D721Med (cell line): ENCODE results near the gene GNAT1.

ENCODE experiments used
- DNase-seq: peaks from one replicate; pipeline ENCODE4 v3.0.0; 2011; ENCODE audit warnings: low spot score; ENCODE audit not compliant: insufficient read length
- FAIRE-seq: peaks from 2 replicates; lab custom pipeline; 2011; peaks lifted over from hg19 to GRCh38; lab: Jason Lieb, UNC
- TF ChIP-seq, protein P1 (sequence below): IDR thresholded peaks from 2 replicates; pipeline ENCODE4 v1.5.1; 2012; ENCODE audit warnings: mild to moderate bottlenecking, control low read depth; ENCODE audit not compliant: insufficient read depth; ENCODE audit errors: missing control alignments

GNAT1 gene

DNA sequence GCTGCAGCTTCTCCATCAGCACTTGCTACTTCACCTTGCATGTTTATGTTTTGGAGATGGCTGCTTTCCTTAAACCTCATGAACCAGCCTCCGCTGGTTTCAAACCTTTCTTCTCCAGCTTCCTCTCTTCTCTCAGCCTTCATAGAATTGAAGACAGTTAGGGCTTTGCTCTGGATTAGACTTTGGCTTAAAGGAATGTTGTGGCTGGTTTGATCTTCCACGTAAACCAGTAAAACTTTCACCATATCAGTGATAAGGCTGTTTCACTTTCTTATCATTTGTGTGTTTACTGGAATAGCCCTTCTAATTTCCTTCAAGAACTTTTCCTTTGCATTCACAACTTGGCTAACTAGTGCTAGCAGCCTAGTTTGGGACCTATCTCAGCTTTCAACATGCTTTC, 11.7 kb upstream of the GNAT1 start:
- TF ChIP-seq, protein P1, sequence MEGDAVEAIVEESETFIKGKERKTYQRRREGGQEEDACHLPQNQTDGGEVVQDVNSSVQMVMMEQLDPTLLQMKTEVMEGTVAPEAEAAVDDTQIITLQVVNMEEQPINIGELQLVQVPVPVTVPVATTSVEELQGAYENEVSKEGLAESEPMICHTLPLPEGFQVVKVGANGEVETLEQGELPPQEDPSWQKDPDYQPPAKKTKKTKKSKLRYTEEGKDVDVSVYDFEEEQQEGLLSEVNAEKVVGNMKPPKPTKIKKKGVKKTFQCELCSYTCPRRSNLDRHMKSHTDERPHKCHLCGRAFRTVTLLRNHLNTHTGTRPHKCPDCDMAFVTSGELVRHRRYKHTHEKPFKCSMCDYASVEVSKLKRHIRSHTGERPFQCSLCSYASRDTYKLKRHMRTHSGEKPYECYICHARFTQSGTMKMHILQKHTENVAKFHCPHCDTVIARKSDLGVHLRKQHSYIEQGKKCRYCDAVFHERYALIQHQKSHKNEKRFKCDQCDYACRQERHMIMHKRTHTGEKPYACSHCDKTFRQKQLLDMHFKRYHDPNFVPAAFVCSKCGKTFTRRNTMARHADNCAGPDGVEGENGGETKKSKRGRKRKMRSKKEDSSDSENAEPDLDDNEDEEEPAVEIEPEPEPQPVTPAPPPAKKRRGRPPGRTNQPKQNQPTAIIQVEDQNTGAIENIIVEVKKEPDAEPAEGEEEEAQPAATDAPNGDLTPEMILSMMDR: no peak
- DNase-seq (no peak), FAIRE-seq (peak; percentile 75)

DNA sequence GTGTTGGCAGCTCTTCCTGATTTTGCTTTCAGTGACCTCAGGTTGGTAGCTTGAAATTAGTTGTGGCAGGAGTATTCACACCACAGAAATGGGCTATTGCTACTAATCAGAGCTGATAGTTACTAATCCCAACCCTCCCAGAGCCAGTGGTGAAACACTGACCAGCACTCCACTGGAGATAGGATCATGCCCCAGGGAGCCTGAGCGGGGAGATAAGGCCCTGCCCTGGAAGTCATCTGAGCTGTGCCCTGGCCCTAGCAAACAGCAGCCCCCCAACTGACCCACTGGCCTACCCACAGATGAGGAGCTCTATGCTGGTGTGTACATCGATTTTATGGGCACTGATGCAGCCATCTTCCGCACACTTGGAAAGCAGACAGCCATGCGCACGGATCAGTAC, 9.4 kb upstream of the GNAT1 start:
- TF ChIP-seq, protein P1: no peak
- DNase-seq (no peak), FAIRE-seq (no peak)

DNA sequence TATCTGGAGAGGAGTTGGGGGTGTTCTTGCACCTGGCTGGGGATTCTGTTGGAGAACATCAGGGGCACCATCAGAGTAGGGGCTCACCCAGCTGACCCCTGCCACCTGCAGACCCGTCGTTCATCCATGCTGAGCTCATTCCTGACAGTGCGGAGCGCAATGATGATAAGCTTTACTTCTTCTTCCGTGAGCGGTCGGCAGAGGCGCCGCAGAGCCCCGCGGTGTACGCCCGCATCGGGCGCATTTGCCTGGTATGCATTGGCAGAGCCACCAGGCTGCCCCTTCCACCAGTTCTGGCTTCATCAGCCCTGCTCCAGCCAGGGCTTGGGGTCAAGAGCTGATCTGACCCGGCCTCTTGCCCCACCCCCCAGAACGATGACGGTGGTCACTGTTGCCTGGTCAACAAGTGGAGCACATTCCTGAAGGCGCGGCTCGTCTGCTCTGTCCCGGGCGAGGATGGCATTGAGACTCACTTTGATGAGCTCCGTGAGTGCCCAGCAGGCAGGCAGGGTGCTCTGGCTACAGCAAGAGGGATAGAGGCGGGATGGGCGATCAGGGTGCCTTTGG, 8.8 kb upstream of the GNAT1 start:
- no peak for DNase-seq
- no peak for FAIRE-seq
- TF ChIP-seq, protein P1: no peak

DNA sequence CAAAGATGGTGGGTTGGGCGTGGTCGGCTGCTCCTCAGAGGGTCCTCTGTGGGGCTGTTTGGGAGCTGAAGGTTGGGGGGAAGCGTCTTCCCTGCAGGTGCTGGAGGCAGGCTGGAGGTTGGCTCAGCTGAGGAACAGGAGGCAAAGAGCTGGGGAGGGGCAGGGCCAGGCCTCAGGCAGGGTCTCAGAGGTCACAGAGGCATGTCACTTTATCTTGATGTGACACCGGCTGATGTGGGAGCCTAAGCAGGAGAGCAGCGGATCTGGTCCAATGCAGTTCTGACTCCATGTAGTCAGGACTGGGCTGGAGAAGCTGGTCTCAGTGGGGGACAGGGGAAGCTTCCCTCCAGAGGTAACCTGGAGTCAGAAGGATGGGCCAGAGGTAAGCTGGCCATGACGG, 7.7 kb upstream of the GNAT1 start:
- DNase-seq (no peak), FAIRE-seq (no peak)
- TF ChIP-seq, protein P1: no peak

DNA sequence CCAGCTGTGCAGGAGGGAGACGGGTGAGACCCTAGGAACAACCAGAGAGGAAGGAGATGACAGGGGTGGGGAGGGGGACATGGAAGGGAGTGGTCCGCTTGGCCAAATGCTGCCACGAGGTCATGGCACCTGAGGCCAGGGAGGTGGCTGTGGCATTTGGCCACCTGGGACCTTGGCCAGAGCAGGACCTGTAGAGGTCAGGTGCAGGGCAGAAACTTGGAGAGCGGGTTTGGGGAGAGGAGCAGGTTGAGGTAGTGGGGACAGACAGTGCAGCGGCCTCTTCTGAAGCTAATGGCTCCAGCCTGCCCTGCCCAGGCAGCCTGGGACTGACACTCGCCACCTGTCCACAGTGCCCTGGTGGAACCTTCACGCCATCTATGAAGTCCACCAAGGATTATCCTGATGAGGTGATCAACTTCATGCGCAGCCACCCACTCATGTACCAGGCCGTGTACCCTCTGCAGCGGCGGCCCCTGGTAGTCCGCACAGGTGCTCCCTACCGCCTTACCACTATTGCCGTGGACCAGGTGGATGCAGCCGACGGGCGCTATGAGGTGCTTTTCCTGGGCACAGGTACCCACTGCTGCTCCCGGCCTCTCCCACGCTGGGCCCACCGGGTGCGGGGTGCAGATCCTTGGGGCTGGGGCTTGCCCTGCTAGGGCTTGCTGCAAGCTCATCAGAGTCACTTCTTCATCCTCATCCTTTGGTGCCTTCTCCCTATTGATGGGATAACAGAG, 7.0 kb upstream of the GNAT1 start:
- no peak for DNase-seq
- no peak for FAIRE-seq
- TF ChIP-seq, protein P1: no peak

DNA sequence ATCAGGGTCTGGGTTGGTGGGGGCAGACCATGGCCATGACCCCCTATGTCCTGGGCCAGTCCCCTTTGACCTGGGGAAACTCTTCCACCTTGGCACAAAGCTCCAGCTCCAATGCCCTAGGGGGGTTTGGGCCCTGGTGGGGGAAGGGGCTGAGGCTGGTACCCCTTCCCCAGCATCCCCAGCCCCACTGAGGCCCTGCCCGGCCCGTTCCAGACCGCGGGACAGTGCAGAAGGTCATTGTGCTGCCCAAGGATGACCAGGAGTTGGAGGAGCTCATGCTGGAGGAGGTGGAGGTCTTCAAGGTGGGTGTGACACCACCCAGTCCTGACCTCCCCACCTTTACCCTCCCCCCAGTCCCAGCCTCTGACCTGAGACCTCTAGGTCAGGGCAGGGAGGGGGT, 6.2 kb upstream of the GNAT1 start:
- no peak for FAIRE-seq
- DNase-seq: no peak

More for the DNA sequence above, 6.2 kb upstream of the GNAT1 start:
- TF ChIP-seq, protein P1: no peak
